H9 (cell line): ENCODE data around the gene TM4SF5. TPM values are rescaled to one million over a fixed set of nuclear protein-coding genes. Genes with fewer than 3 reads are reported as not detected.
A peak's percentile ranks its signal among the peaks of the same experiment; 100 is the strongest.

ENCODE experiments used
- DNase-seq: peaks from one replicate; pipeline ENCODE4 v3.0.0-alpha.2; 2017
- H2AFZ ChIP-seq: one replicate; pipeline ENCODE4 v1.6.1; 2013; ENCODE audit warnings: mild to moderate bottlenecking, low read length, control low read depth, moderate library complexity
- H2AK5ac ChIP-seq: 2 replicates; pipeline ENCODE4 v1.6.1; 2013; ENCODE audit warnings: low read length, control low read depth, mixed read lengths; ENCODE audit not compliant: insufficient read length
- H2BK120ac ChIP-seq: one replicate; pipeline ENCODE4 v1.6.1; 2013; ENCODE audit warnings: low read depth, mild to moderate bottlenecking, low read length, control low read depth, inconsistent platforms; ENCODE audit not compliant: poor library complexity, severe bottlenecking
- H2BK12ac ChIP-seq: 2 replicates; pipeline ENCODE4 v1.6.1; 2013; ENCODE audit warnings: low read length, control low read depth, mixed read lengths, low read depth; ENCODE audit not compliant: insufficient read length
- H2BK15ac ChIP-seq: 2 replicates; pipeline ENCODE4 v1.6.1; 2013; ENCODE audit warnings: low read depth, low read length, control low read depth
- H2BK20ac ChIP-seq: one replicate; pipeline ENCODE4 v1.6.1; 2013; ENCODE audit warnings: low read depth, mild to moderate bottlenecking, low read length, control low read depth, inconsistent platforms; ENCODE audit not compliant: poor library complexity, severe bottlenecking
- H2BK5ac ChIP-seq: 2 replicates; pipeline ENCODE4 v1.6.1; 2013; ENCODE audit warnings: low read length, control low read depth, mixed read lengths; ENCODE audit not compliant: insufficient read length
- H3K14ac ChIP-seq: 2 replicates; pipeline ENCODE4 v1.6.1; 2013; ENCODE audit warnings: low read length, control low read depth; ENCODE audit not compliant: insufficient read depth
- H3K18ac ChIP-seq: 2 replicates; pipeline ENCODE4 v1.6.1; 2013; ENCODE audit warnings: low read depth, mild to moderate bottlenecking, mixed read lengths, low read length, control low read depth; ENCODE audit not compliant: insufficient read length
- H3K23ac ChIP-seq: 2 replicates; pipeline ENCODE4 v1.6.1; 2013; ENCODE audit warnings: low read length, control low read depth, mixed read lengths, low read depth; ENCODE audit not compliant: insufficient read length
- H3K23me2 ChIP-seq: 2 replicates; pipeline ENCODE4 v1.6.1; 2013; ENCODE audit warnings: low read depth, mild to moderate bottlenecking, mixed read lengths, low read length, control low read depth; ENCODE audit not compliant: insufficient read length, poor library complexity, severe bottlenecking
- H3K27ac ChIP-seq: 2 replicates; pipeline ENCODE4 v1.5.1; 2013; ENCODE audit warnings: low read length, control low read depth, mixed read lengths, low read depth; ENCODE audit not compliant: insufficient read length
- H3K27me3 ChIP-seq: 2 replicates; pipeline ENCODE4 v1.6.1; 2013; ENCODE audit warnings: low read length, control low read depth, inconsistent platforms; ENCODE audit not compliant: insufficient read depth
- H3K4ac ChIP-seq: 2 replicates; pipeline ENCODE4 v1.6.1; 2013; ENCODE audit warnings: low read depth, mild to moderate bottlenecking, control low read depth, inconsistent platforms, low read length, moderate library complexity
- H3K4me1 ChIP-seq: 2 replicates; pipeline ENCODE4 v1.6.1; 2013; ENCODE audit warnings: low read length, control low read depth, inconsistent platforms; ENCODE audit not compliant: insufficient read depth
- H3K4me2 ChIP-seq: 2 replicates; pipeline ENCODE4 v1.6.1; 2013; ENCODE audit warnings: low read length, control low read depth, mixed read lengths; ENCODE audit not compliant: insufficient read length, insufficient read depth
- H3K56ac ChIP-seq: 2 replicates; pipeline ENCODE4 v1.6.1; 2013; ENCODE audit warnings: low read depth, mild to moderate bottlenecking, mixed read lengths, low read length, control low read depth; ENCODE audit not compliant: insufficient read length
- H3K79me1 ChIP-seq: 2 replicates; pipeline ENCODE4 v1.6.1; 2013; ENCODE audit warnings: low read depth, mild to moderate bottlenecking, moderate library complexity, low read length, control low read depth, inconsistent platforms; ENCODE audit not compliant: insufficient read depth, poor library complexity, severe bottlenecking
- H3K79me2 ChIP-seq: 2 replicates; pipeline ENCODE4 v1.6.1; 2013; ENCODE audit warnings: low read length, control low read depth, inconsistent platforms; ENCODE audit not compliant: insufficient read depth
- H3K9ac ChIP-seq: 2 replicates; pipeline ENCODE4 v1.6.1; 2013; ENCODE audit warnings: low read length, control low read depth, mixed read lengths; ENCODE audit not compliant: insufficient read length; ENCODE audit errors: extremely low read depth
- H3K9me3 ChIP-seq: one replicate; pipeline ENCODE4 v1.6.1; 2013; ENCODE audit warnings: low read depth, low read length, inconsistent platforms; ENCODE audit not compliant: control insufficient read depth
- H3T11ph ChIP-seq: one replicate; pipeline ENCODE4 v1.6.1; 2013; ENCODE audit warnings: mild to moderate bottlenecking, low read length, control low read depth, inconsistent platforms
- H4K20me1 ChIP-seq: one replicate; pipeline ENCODE4 v1.6.1; 2013; ENCODE audit not compliant: control insufficient read depth, insufficient read length, insufficient read depth
- H4K5ac ChIP-seq: 2 replicates; pipeline ENCODE4 v1.6.1; 2013; ENCODE audit warnings: low read depth, mild to moderate bottlenecking, mixed read lengths, low read length, control low read depth; ENCODE audit not compliant: insufficient read length
- H4K8ac ChIP-seq: replicated peaks from 2 replicates; pipeline ENCODE4 v1.6.1; 2013; ENCODE audit warnings: low read length, control low read depth, mixed read lengths, low read depth; ENCODE audit not compliant: insufficient read length
- H4K91ac ChIP-seq: 2 replicates; pipeline ENCODE4 v1.6.1; 2013; ENCODE audit warnings: low read depth, mild to moderate bottlenecking, moderate library complexity, mixed read lengths, low read length, control low read depth; ENCODE audit not compliant: insufficient read length
- H3K27ac Mint-ChIP-seq, 3 experiments: 2 replicates in 2 of 3; 3 replicates in 1 of 3; pipeline ENCODE4 v1.8.0; 2020 to 2021; ENCODE audit warnings: mixed read lengths in 3 of 3, mild to moderate bottlenecking in 1 of 3, moderate library complexity in 1 of 3
- H3K27me3 Mint-ChIP-seq: 2 replicates; pipeline ENCODE4 v1.8.0; 2021; ENCODE audit warnings: low read depth, mild to moderate bottlenecking, moderate library complexity, mixed read lengths
- H3K36me3 Mint-ChIP-seq, 3 experiments: 2 replicates in 2 of 3; 3 replicates in 1 of 3; pipeline ENCODE4 v1.8.0; 2020 to 2021; ENCODE audit warnings: low read depth in 3 of 3, mixed read lengths in 3 of 3; ENCODE audit not compliant: insufficient read depth in 1 of 3
- H3K4me1 Mint-ChIP-seq, 2 experiments: 2 replicates each; pipeline ENCODE4 v1.8.0; 2020; ENCODE audit warnings: mixed read lengths in 2 of 2
- H3K4me3 Mint-ChIP-seq, 2 experiments: 2 replicates in 1 of 2; 3 replicates in 1 of 2; pipeline ENCODE4 v1.8.0; 2020 to 2021; ENCODE audit warnings: mild to moderate bottlenecking in 2 of 2, mixed read lengths in 2 of 2, moderate library complexity in 1 of 2
- H3K9me3 Mint-ChIP-seq, 2 experiments: 2 replicates in 1 of 2; 3 replicates in 1 of 2; pipeline ENCODE4 v1.8.0; 2020; ENCODE audit warnings: mild to moderate bottlenecking in 2 of 2, mixed read lengths in 2 of 2, moderate library complexity in 1 of 2
- CTCF ChIP-seq: fragments of 200-600 bp; sonication (generic); conservative IDR thresholded peaks from 3 replicates; pipeline ENCODE4 v1.8.0; 2021; ENCODE audit warnings: antibody characterized with exemption, mild to moderate bottlenecking
- WGBS: extraction: QIAGEN DNeasy Blood & Tissue Kit; methylation state at CpG from one replicate; pipeline ENCODE4 v1.1.7; 2013; ENCODE audit warnings: missing lambda C conversion rate, low lambda C conversion rate, mixed read lengths; ENCODE audit not compliant: insufficient read length; ENCODE audit errors: extremely low coverage; 5-methylcytosine and 5-hydroxymethylcytosine counted together
- total RNA-seq: library from RNA; stranded (reverse); gene quantifications from 2 replicates; pipeline ENCODE4 v1.2.1, GENCODE V29; 2021

The TM4SF5 gene
- total RNA-seq, 1 experiment from 2014 or later = not detected

- Histone ChIP-seq H4K91ac (no peak within 1 kb of the TSS), H3K79me2 (no peaks in the 10 kb centered on the region), H2BK120ac (no peak within 1 kb of the TSS), H2AFZ (no peak within 1 kb of the TSS), H3K79me1 (no peaks in the 10 kb centered on the region), H2BK12ac (no peak within 1 kb of the TSS), H3K14ac (no peak within 1 kb of the TSS), H3K27ac (no peak within 1 kb of the TSS), H3K23me2 (no peaks in the 10 kb centered on the region), H3K9me3 (no peaks in the 10 kb centered on the region), H4K8ac (no peak within 1 kb of the TSS), H3K23ac (no peak within 1 kb of the TSS), H3K18ac (no peak within 1 kb of the TSS), H3T11ph (no peak within 1 kb of the TSS), H2AK5ac (no peak within 1 kb of the TSS), H4K5ac (no peak within 1 kb of the TSS), H3K4ac (no peak within 1 kb of the TSS), H3K9ac (no peak within 1 kb of the TSS), H3K4me2 (no peak within 1 kb of the TSS), H3K4me1 (no peaks in the 10 kb centered on the region), H4K20me1 (no peaks in the 10 kb centered on the region), H3K27me3 (no peaks in the 10 kb centered on the region), H2BK15ac (no peak within 1 kb of the TSS), H2BK20ac (no peak within 1 kb of the TSS), H3K56ac (no peak within 1 kb of the TSS), H2BK5ac (no peak within 1 kb of the TSS)
- Mint-ChIP-seq H3K27me3 (no peaks in the 10 kb centered on the region; the same call in 1 of the 2 replicates), H3K36me3 (peaks cover 13 to 17% (median 15%) of the 10 kb centered on the region in 3 experiments; a peak in 6 of 7 replicates), H3K4me1 (peaks cover 4 to 12% of the 10 kb centered on the region in 2 experiments), H3K4me3 (no peak within 1 kb of the TSS), H3K9me3 (no peaks in the 10 kb centered on the region), H3K27ac (peak within 1 kb of the TSS in 2 of 3 experiments; percentile 37 to 45; a peak in 2 of 7 replicates)
- no peak for DNase-seq
- TF ChIP-seq CTCF = no peak
- WGBS = no CpG with 5 or more reads among the region's 9 CpGs
These were observed 30.5 kb downstream of the TM4SF5 start, which contains the start of gene C17orf114 for GRCh38 chr17:4802228-4802627. C17orf114 (minus strand) TSS chr17:4802328.
